Hepatocyte (in vitro differentiated cells): Measurements from ENCODE around the gene JAKMIP1. TPM values are rescaled to one million over a fixed set of nuclear protein-coding genes. Genes with fewer than 3 reads are reported as not detected.

Experiments used
- DNase-seq: peaks from one replicate; pipeline ENCODE4 v3.0.0-alpha.2; 2016; ENCODE audit warnings: low spot score
- H2AFZ ChIP-seq: fragments of 200-600 bp; sonication (generic); 2 replicates; pipeline ENCODE4 v1.6.0; 2016; ENCODE audit warnings: antibody characterized with exemption, mild to moderate bottlenecking
- H3K27ac ChIP-seq: fragments of 200-600 bp; sonication (generic); 2 replicates; pipeline ENCODE4 v1.5.1; 2016; ENCODE audit warnings: mild to moderate bottlenecking
- H3K27me3 ChIP-seq: fragments of 200-600 bp; sonication (generic); 2 replicates; pipeline ENCODE4 v1.6.1; 2016
- H3K36me3 ChIP-seq: fragments of 200-600 bp; sonication (generic); replicated peaks from 2 replicates; pipeline ENCODE4 v1.5.1; 2016; ENCODE audit warnings: low read depth; ENCODE audit not compliant: insufficient read depth
- H3K4me1 ChIP-seq: fragments of 200-600 bp; sonication (generic); 2 replicates; pipeline ENCODE4 v1.5.1; 2016; ENCODE audit warnings: mild to moderate bottlenecking, moderate library complexity; ENCODE audit not compliant: insufficient read depth
- H3K4me2 ChIP-seq: fragments of 200-600 bp; sonication (generic); 2 replicates; pipeline ENCODE4 v1.6.0; 2016
- H3K4me3 ChIP-seq: fragments of 200-600 bp; sonication (generic); 2 replicates; pipeline ENCODE4 v1.5.1; 2016; ENCODE audit warnings: mild to moderate bottlenecking
- H3K79me2 ChIP-seq: fragments of 200-600 bp; sonication (generic); 2 replicates; pipeline ENCODE4 v1.6.0; 2017; ENCODE audit warnings: mild to moderate bottlenecking
- H3K9me2 ChIP-seq: fragments of 200-600 bp; sonication (generic); replicated peaks from 2 replicates; pipeline ENCODE4 v1.6.0; 2017; ENCODE audit warnings: mild to moderate bottlenecking; ENCODE audit not compliant: insufficient read depth
- H3K9me3 ChIP-seq: fragments of 200-600 bp; sonication (generic); 2 replicates; pipeline ENCODE4 v1.5.1; 2016; ENCODE audit warnings: low read depth, mild to moderate bottlenecking
- H4K20me1 ChIP-seq: fragments of 200-600 bp; sonication (generic); 2 replicates; pipeline ENCODE4 v1.6.0; 2016; ENCODE audit warnings: mild to moderate bottlenecking; ENCODE audit not compliant: insufficient read depth, poor library complexity, severe bottlenecking
- EZH2 ChIP-seq: fragments of 200-600 bp; sonication (generic); IDR thresholded peaks from 2 replicates; pipeline ENCODE4 v1.6.1; 2016; ENCODE audit warnings: antibody characterized with exemption, mild to moderate bottlenecking, borderline replicate concordance
- EZH2phosphoT487 ChIP-seq: fragments of 200-600 bp; sonication (generic); IDR thresholded peaks from one replicate; pipeline ENCODE4 v1.6.1; 2018; ENCODE audit warnings: antibody characterized with exemption, mild to moderate bottlenecking, low read depth, moderate library complexity; ENCODE audit not compliant: unreplicated experiment, severe bottlenecking
- WGBS: methylation state at CpG from one replicate; pipeline ENCODE4 v1.1.6; 2016; ENCODE audit warnings: low lambda C conversion rate; ENCODE audit errors: missing lambda C conversion rate; 5-methylcytosine and 5-hydroxymethylcytosine counted together
- polyA plus RNA-seq: library from polyadenylated mRNA; unstranded; fragments of >200 nt; fragmentation: Nextera tagmentation; extraction: Ambion mirVana; gene quantifications from 2 replicates; pipeline ENCODE4 v1.2.1, GENCODE V29; 2016
- total RNA-seq: library from RNA; depleted of rRNA; stranded (reverse); fragments of >200 nt; gene quantifications from 2 replicates; pipeline ENCODE4 v1.2.3, GENCODE V29; 2014
- TF ChIP-seq, protein P1 (sequence below): fragments of 200-600 bp; sonication (generic); IDR thresholded peaks from 2 replicates; pipeline ENCODE4 v1.5.1; 2016; ENCODE audit warnings: antibody characterized with exemption, mild to moderate bottlenecking; ENCODE audit not compliant: poor library complexity

Gene JAKMIP1
- total and polyA plus RNA-seq, 2 experiments from 2014 or later: not detected

DNA sequence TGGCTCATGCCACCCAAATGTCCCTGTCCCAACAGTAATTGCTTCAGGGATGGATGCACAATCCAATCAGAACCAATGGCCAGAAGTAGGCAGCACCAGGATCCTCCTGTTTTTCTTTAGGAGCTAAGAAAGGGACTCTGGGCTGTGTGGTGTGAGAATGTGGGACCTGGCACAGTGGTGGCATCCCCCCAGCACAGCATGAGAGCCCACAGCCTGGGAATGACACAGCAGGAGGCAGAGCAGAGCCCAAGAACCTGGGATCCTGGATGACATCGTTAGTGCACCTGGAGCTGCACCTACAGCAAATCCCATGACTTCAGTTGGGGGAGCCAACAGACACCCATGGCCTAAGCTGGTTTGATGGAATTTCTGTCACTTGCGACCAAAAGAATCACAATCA, 111.4 kb downstream of the JAKMIP1 start:
- no peaks in the 10 kb centered on the region for H3K79me2 ChIP-seq
- no peaks in the 10 kb centered on the region for H4K20me1 ChIP-seq
- H3K27me3 ChIP-seq: peaks cover 7% of the 10 kb centered on the region
- H3K36me3 ChIP-seq: no peaks in the 10 kb centered on the region
- H3K9me2 ChIP-seq: no peaks in the 10 kb centered on the region
- no peak overlapping the region for H2AFZ ChIP-seq
- no peak for TF ChIP-seq EZH2phosphoT487
- TF ChIP-seq, protein P1, sequence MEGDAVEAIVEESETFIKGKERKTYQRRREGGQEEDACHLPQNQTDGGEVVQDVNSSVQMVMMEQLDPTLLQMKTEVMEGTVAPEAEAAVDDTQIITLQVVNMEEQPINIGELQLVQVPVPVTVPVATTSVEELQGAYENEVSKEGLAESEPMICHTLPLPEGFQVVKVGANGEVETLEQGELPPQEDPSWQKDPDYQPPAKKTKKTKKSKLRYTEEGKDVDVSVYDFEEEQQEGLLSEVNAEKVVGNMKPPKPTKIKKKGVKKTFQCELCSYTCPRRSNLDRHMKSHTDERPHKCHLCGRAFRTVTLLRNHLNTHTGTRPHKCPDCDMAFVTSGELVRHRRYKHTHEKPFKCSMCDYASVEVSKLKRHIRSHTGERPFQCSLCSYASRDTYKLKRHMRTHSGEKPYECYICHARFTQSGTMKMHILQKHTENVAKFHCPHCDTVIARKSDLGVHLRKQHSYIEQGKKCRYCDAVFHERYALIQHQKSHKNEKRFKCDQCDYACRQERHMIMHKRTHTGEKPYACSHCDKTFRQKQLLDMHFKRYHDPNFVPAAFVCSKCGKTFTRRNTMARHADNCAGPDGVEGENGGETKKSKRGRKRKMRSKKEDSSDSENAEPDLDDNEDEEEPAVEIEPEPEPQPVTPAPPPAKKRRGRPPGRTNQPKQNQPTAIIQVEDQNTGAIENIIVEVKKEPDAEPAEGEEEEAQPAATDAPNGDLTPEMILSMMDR: no peak
- H3K4me3 ChIP-seq: no peak overlapping the region
- DNase-seq: no peak
- H3K27ac ChIP-seq: no peak overlapping the region
- WGBS: 77% methylated on average over 2 of the region's 2 CpGs
- H3K4me1 ChIP-seq: no peaks in the 10 kb centered on the region
- no peaks in the 10 kb centered on the region for H3K9me3 ChIP-seq
- H3K4me2 ChIP-seq: no peak overlapping the region

DNA sequence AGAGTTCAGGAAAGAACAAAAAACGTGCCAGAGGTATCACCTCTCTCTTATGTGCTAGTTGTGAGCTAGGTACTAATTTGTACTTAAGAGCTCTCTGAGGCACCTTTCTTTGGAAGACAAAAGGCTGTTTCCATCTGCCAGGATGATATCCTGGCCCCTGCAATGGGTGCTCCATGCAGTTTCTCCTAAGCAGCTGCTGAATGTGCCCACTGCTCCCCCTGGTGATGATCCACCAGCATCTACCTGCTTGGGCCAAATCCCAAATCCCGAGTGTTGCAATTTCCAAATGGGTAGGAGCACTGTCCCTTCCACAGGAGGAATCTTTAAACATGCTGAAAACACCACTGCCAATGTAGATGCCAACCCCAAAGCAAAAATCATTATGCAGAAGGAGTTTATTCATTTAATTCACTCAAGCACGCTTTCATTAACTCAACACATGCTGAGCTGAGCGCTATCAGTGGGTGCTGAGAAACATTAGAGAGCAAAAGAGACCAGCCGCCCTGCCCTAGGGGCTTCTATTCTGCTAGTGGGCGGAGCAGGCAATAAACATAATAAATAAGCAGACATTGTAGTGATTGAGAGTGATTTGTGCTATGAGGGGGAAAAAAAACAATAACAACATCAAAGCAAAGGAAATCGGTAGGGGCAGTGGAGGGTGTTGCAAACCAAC, 112.5 kb downstream of the JAKMIP1 start:
- WGBS: 54% methylated on average over 7 of the region's 7 CpGs
- no peaks in the 10 kb centered on the region for H3K9me3 ChIP-seq
- H2AFZ ChIP-seq: no peak overlapping the region
- no peaks in the 10 kb centered on the region for H3K4me1 ChIP-seq
- H3K4me2 ChIP-seq: no peak overlapping the region
- H3K27me3 ChIP-seq: peaks cover 4% of the 10 kb centered on the region
- H3K9me2 ChIP-seq: no peaks in the 10 kb centered on the region
- no peaks in the 10 kb centered on the region for H3K79me2 ChIP-seq
- H3K36me3 ChIP-seq: no peaks in the 10 kb centered on the region
- no peak overlapping the region for H3K4me3 ChIP-seq
- peak; percentile 76 for DNase-seq
- H3K27ac ChIP-seq: no peak overlapping the region
- H4K20me1 ChIP-seq: no peaks in the 10 kb centered on the region
- no peak for TF ChIP-seq EZH2
- TF ChIP-seq, protein P1: peak; percentile 67
- TF ChIP-seq EZH2phosphoT487: no peak

DNA sequence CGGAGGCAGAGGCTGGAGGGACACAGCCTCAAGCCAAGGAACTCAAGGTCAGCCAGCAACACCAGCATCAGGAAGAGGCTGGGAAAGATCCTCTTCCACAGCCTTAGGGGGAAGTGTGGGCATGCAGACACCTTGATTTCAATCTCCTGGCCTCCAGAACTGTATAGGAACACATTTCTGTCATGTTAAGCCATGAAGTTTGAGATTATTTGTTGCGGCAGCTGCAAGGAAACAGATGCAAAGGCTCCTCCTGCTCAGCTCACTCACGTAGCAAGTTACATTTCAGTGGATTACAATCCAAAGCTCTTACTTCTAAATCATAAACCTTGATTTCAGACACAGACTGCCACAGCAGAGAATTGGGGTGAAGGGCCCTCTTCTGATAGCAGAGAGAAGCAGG, 113.5 kb downstream of the JAKMIP1 start:
- H3K27ac ChIP-seq: no peak overlapping the region
- no peak overlapping the region for H3K4me3 ChIP-seq
- H3K79me2 ChIP-seq: no peaks in the 10 kb centered on the region
- H3K9me3 ChIP-seq: no peaks in the 10 kb centered on the region
- H3K9me2 ChIP-seq: no peaks in the 10 kb centered on the region
- no peaks in the 10 kb centered on the region for H3K4me1 ChIP-seq
- TF ChIP-seq, protein P1: no peak
- TF ChIP-seq EZH2phosphoT487: no peak
- TF ChIP-seq EZH2: no peak
- H2AFZ ChIP-seq: no peak overlapping the region
- 93% methylated on average over 3 of the region's 3 CpGs for WGBS
- no peak overlapping the region for H3K4me2 ChIP-seq
- peaks cover 4% of the 10 kb centered on the region for H3K27me3 ChIP-seq
- no peaks in the 10 kb centered on the region for H4K20me1 ChIP-seq
- no peaks in the 10 kb centered on the region for H3K36me3 ChIP-seq
- DNase-seq: no peak
